ENCODE data around the gene ZNF525. TPM values are rescaled to one million over a fixed set of nuclear protein-coding genes. Genes with fewer than 3 reads are reported as not detected.
"Not testable (repeated sequence)": the region's sequence is repeated elsewhere in the genome, so short reads cannot be mapped to it uniquely, and the experiment has no call there.

The ZNF525 gene
- polyA plus RNA-seq (2013, experiment 1 of 2), result 7.7 TPM
- polyA plus RNA-seq (2013, experiment 2 of 2), result 10.2 TPM

- Histone ChIP-seq H3K27ac (ENCODE audit: low read depth, low read length, severe bottlenecking) (no peak within 1 kb of the TSS), H3K4me1 (ENCODE audit: control insufficient read depth, insufficient read depth, low read length, poor library complexity, severe bottlenecking) (peaks cover 4% of the 10 kb centered on the region), H3K4me3 (ENCODE audit: extremely low read depth, insufficient read depth, low read length, poor library complexity, severe bottlenecking) (peak within 1 kb of the TSS; percentile 75), H3K9me3 (ENCODE audit: control insufficient read depth, low read length) (no peaks in the 10 kb centered on the region), H3K36me3 (ENCODE audit: control insufficient read depth, insufficient read depth, low read length) (no peaks in the 10 kb centered on the region)
- 2 to 3% methylated on average over 33 to 34 of the region's 45 CpGs for WGBS, 2 experiments (ENCODE audit: insufficient coverage in 2 of 2)
These were observed at the start of gene ZNF525 for GRCh38 chr19:53365134-53365898. ZNF525 (plus strand) TSS chr19:53365705; CDS start chr19:53372282, 6,577 bp downstream.

GRCh38 chr19:53328967-53329366, 36.5 kb upstream of the ZNF525 start:
- Histone ChIP-seq H3K4me3 (ENCODE audit: extremely low read depth, insufficient read depth, low read length, poor library complexity, severe bottlenecking) (no peak overlapping the region), H3K9me3 (ENCODE audit: control insufficient read depth, low read length) (peaks cover 22% of the 10 kb centered on the region), H3K36me3 (ENCODE audit: control insufficient read depth, insufficient read depth, low read length) (no peaks in the 10 kb centered on the region), H3K4me1 (ENCODE audit: control insufficient read depth, insufficient read depth, low read length, poor library complexity, severe bottlenecking) (peaks cover 5% of the 10 kb centered on the region), H3K27ac (ENCODE audit: low read depth, low read length, severe bottlenecking) (no peak overlapping the region)
- WGBS, 2 experiments (ENCODE audit: insufficient coverage in 2 of 2), result 90% methylated on average over 20 to 24 of the region's 24 CpGs

- no peak overlapping the region for H3K4me3 ChIP-seq (ENCODE audit: extremely low read depth, insufficient read depth, low read length, poor library complexity, severe bottlenecking)
- H3K9me3 ChIP-seq (ENCODE audit: control insufficient read depth, low read length), result peaks cover 12% of the 10 kb centered on the region
- H3K27ac ChIP-seq (ENCODE audit: low read depth, low read length, severe bottlenecking), result no peak overlapping the region
- no peaks in the 10 kb centered on the region for H3K36me3 ChIP-seq (ENCODE audit: control insufficient read depth, insufficient read depth, low read length)
- WGBS, 2 experiments (ENCODE audit: insufficient coverage in 2 of 2), result 89 to 92% methylated on average over 11 to 12 of the region's 14 CpGs
- H3K4me1 ChIP-seq (ENCODE audit: control insufficient read depth, insufficient read depth, low read length, poor library complexity, severe bottlenecking), result peaks cover 5% of the 10 kb centered on the region
These were observed 33.0 kb upstream of the ZNF525 start for GRCh38 chr19:53332484-53332883.

GRCh38 chr19:53333066-53333462, 32.4 kb upstream of the ZNF525 start:
- 14 to 21% methylated on average over 5 to 10 of the region's 14 CpGs for WGBS, 2 experiments (ENCODE audit: insufficient coverage in 2 of 2)
- peaks cover 12% of the 10 kb centered on the region for H3K9me3 ChIP-seq (ENCODE audit: control insufficient read depth, low read length)
- H3K4me3 ChIP-seq (ENCODE audit: extremely low read depth, insufficient read depth, low read length, poor library complexity, severe bottlenecking), result peak overlapping the region; percentile 86
- H3K36me3 ChIP-seq (ENCODE audit: control insufficient read depth, insufficient read depth, low read length), result peaks cover 4% of the 10 kb centered on the region
- peak overlapping the region; percentile 90 for H3K27ac ChIP-seq (ENCODE audit: low read depth, low read length, severe bottlenecking)
- peaks cover 5% of the 10 kb centered on the region for H3K4me1 ChIP-seq (ENCODE audit: control insufficient read depth, insufficient read depth, low read length, poor library complexity, severe bottlenecking)

- Histone ChIP-seq H3K4me1 (ENCODE audit: control insufficient read depth, insufficient read depth, low read length, poor library complexity, severe bottlenecking) (peaks cover 5% of the 10 kb centered on the region), H3K9me3 (ENCODE audit: control insufficient read depth, low read length) (peaks cover 9% of the 10 kb centered on the region), H3K27ac (ENCODE audit: low read depth, low read length, severe bottlenecking) (peak within 1 kb of the TSS; percentile 90), H3K4me3 (ENCODE audit: extremely low read depth, insufficient read depth, low read length, poor library complexity, severe bottlenecking) (peak within 1 kb of the TSS; percentile 86), H3K36me3 (ENCODE audit: control insufficient read depth, insufficient read depth, low read length) (peaks cover 10% of the 10 kb centered on the region)
- WGBS, 2 experiments (ENCODE audit: insufficient coverage in 2 of 2), result 0% methylated on average over 46 to 54 of the region's 61 CpGs
These were observed 31.7 kb upstream of the ZNF525 start, which contains the start of gene ZNF845 for GRCh38 chr19:53333463-53334449. ZNF845 (plus strand) TSS chr19:53333749; CDS start chr19:53341308, 7,559 bp downstream.

- H3K27ac ChIP-seq (ENCODE audit: low read depth, low read length, severe bottlenecking); H3K4me3 ChIP-seq (ENCODE audit: extremely low read depth, insufficient read depth, low read length, poor library complexity, severe bottlenecking); H3K4me1 ChIP-seq (ENCODE audit: control insufficient read depth, insufficient read depth, low read length, poor library complexity, severe bottlenecking): not testable (repeated sequence)
- Histone ChIP-seq H3K9me3 (ENCODE audit: control insufficient read depth, low read length) (peaks cover 11% of the 10 kb centered on the region), H3K36me3 (ENCODE audit: control insufficient read depth, insufficient read depth, low read length) (peaks cover 96% of the 10 kb centered on the region)
- WGBS, 2 experiments (ENCODE audit: insufficient coverage in 2 of 2), result 86% methylated on average over 1 of the region's 4 CpGs; no CpG with 5 or more reads in 1 of the 2 experiments
These were observed 21.1 kb upstream of the ZNF525 start for GRCh38 chr19:53344403-53344802.

- peaks cover 42% of the 10 kb centered on the region for H3K36me3 ChIP-seq (ENCODE audit: control insufficient read depth, insufficient read depth, low read length)
- no peak overlapping the region for H3K27ac ChIP-seq (ENCODE audit: low read depth, low read length, severe bottlenecking)
- H3K9me3 ChIP-seq (ENCODE audit: control insufficient read depth, low read length), result peaks cover 60% of the 10 kb centered on the region
- WGBS, 2 experiments (ENCODE audit: insufficient coverage in 2 of 2), result no CpG with 5 or more reads among the region's 1 CpG
- H3K4me3 ChIP-seq (ENCODE audit: extremely low read depth, insufficient read depth, low read length, poor library complexity, severe bottlenecking), result no peak overlapping the region
- no peaks in the 10 kb centered on the region for H3K4me1 ChIP-seq (ENCODE audit: control insufficient read depth, insufficient read depth, low read length, poor library complexity, severe bottlenecking)
These were observed 9.8 kb upstream of the ZNF525 start for GRCh38 chr19:53355739-53356138.

GRCh38 chr19:53357821-53358581, 7.5 kb upstream of the ZNF525 start:
- Histone ChIP-seq H3K4me1 (ENCODE audit: control insufficient read depth, insufficient read depth, low read length, poor library complexity, severe bottlenecking) (no peaks in the 10 kb centered on the region), H3K9me3 (ENCODE audit: control insufficient read depth, low read length) (peaks cover 40% of the 10 kb centered on the region), H3K4me3 (ENCODE audit: extremely low read depth, insufficient read depth, low read length, poor library complexity, severe bottlenecking) (no peak overlapping the region), H3K36me3 (ENCODE audit: control insufficient read depth, insufficient read depth, low read length) (peaks cover 19% of the 10 kb centered on the region), H3K27ac (ENCODE audit: low read depth, low read length, severe bottlenecking) (no peak overlapping the region)
- 92 to 96% methylated on average over 19 to 25 of the region's 35 CpGs for WGBS, 2 experiments (ENCODE audit: insufficient coverage in 2 of 2)

- not testable (repeated sequence) for H3K4me3 ChIP-seq (ENCODE audit: extremely low read depth, insufficient read depth, low read length, poor library complexity, severe bottlenecking); H3K4me1 ChIP-seq (ENCODE audit: control insufficient read depth, insufficient read depth, low read length, poor library complexity, severe bottlenecking); H3K27ac ChIP-seq (ENCODE audit: low read depth, low read length, severe bottlenecking); H3K36me3 ChIP-seq (ENCODE audit: control insufficient read depth, insufficient read depth, low read length)
- peaks cover 20% of the 10 kb centered on the region for H3K9me3 ChIP-seq (ENCODE audit: control insufficient read depth, low read length)
- 92% methylated on average over 5 of the region's 10 CpGs; no CpG with 5 or more reads in 1 of the 2 experiments for WGBS, 2 experiments (ENCODE audit: insufficient coverage in 2 of 2)
These were observed 5.4 kb upstream of the ZNF525 start for GRCh38 chr19:53360056-53360455.

Data from mesodermal cell (in vitro differentiated cells).